GM10266 (cell line): ENCODE results near the gene ELK3.

Experiments
- DNase-seq: peaks from one replicate; pipeline ENCODE4 v3.0.0; 2012; ENCODE audit errors: extremely low spot score
- TF ChIP-seq, protein P1 (sequence below): IDR thresholded peaks from 2 replicates; pipeline ENCODE4 v1.5.1; 2012; ENCODE audit warnings: mild to moderate bottlenecking, low read depth; ENCODE audit not compliant: control insufficient read depth, insufficient read depth; ENCODE audit errors: missing control alignments

ELK3 gene

DNA sequence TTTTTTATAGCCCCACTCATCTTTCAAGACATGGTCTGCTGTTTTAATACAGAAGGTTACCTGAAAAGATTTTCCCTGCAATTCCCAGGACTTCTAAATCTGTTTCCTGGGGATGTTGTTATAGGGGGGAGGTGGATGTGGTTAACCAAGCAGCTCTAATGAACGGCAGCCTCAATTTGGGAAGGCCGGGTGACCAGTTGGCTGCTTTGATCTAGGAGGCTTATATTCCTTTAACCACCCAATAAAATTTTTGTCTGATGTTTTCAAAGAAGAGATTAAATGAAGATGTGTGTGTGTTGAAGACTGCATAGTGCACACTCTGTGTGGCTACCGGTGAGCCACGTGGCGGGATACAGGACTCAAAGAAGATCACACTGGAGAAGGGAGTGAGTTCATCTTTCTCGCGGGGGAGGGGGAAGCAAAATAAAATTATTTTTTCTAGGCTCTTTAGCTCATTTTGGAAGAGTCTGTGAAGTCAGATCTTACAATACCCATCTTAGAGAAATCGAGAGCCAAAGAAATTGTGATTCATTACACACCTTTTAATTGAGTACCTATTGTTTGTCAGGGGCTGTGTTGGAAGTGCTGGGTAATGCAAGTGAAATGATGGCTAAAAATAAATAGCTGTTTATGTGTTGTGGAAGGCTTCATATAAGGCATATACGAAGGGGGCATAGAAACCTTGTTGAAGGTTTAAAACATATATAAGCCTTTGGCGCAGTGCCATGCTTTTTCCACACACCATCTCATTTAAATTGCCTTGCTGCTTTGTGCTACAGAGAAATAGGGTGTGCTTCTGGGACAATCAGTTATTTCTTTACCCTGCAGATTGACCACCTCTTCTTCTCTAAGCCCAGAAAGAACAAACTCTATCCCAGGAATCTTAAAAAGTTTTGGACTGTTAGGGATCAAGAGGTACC, 18.5 kb downstream of the ELK3 start:
- TF ChIP-seq, protein P1, sequence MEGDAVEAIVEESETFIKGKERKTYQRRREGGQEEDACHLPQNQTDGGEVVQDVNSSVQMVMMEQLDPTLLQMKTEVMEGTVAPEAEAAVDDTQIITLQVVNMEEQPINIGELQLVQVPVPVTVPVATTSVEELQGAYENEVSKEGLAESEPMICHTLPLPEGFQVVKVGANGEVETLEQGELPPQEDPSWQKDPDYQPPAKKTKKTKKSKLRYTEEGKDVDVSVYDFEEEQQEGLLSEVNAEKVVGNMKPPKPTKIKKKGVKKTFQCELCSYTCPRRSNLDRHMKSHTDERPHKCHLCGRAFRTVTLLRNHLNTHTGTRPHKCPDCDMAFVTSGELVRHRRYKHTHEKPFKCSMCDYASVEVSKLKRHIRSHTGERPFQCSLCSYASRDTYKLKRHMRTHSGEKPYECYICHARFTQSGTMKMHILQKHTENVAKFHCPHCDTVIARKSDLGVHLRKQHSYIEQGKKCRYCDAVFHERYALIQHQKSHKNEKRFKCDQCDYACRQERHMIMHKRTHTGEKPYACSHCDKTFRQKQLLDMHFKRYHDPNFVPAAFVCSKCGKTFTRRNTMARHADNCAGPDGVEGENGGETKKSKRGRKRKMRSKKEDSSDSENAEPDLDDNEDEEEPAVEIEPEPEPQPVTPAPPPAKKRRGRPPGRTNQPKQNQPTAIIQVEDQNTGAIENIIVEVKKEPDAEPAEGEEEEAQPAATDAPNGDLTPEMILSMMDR: no peak
- no peak for DNase-seq

DNA sequence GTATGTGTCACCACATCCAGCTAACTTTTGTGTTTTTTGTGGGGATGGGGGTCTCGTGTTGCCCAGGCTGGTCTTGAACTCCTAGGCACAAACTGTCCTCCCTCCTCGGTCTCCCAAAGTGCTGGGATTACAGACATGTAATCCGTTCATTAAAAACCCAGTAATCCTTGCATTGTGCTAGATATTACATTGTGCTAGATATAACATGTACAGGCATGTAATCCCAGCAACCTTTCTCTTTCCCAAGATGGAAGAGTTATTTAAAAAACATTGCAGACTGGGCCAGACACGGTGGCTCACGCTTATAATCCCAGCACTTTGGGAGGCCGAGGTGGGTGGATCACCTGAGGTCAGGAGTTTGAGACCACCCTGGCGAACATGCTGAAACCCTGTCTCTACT, 19.7 kb downstream of the ELK3 start:
- TF ChIP-seq, protein P1: no peak
- DNase-seq: no peak

DNA sequence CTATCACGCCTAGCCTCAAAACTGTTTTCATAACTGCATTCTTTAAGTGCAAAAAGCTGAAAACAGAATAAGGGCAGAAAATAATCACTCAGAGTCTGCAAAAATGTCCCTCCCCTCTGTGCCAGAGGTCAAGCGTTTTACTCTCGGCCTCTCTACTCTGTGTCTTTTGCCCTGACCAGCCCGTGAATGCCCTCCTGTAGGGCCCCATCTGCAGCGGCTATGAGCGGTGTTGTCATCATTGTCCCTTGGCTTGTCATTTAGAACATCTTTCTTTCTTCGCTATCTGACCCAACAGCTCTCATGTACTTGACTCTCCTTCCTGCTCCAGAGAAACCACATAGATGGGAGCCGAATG, 21.7 kb downstream of the ELK3 start:
- DNase-seq: no peak
- TF ChIP-seq, protein P1: no peak

DNA sequence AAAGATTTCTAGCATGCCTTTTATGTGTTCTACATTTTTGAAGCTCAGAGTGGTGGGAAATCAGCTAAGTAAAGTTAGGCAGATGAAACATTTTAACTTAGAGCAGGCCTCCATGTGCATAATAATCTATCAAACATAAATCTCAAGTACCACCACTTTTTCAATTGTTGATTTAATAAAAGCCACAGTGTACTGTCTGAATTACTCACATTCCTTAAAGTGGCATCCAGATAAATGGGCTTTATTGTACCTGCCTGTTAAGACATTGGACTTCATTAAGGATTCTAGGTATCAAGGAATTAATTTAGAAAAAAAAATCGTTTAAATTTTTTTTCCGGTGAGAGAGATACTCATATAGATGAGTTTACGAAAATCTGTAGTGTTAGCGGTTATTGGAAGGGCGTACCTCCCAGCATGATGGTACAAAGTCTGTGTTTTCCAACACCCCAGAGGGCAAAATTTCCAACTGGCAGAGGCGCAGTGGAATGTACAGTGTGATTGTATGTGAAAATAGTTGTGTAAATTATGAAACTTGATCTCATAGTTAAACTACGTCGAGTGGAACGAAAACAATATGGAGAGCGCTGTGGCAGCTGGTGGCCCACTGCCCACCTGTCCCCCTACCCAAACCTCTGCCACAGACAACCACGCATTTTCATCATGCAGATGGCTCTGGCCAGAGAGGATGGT, 25.0 kb downstream of the ELK3 start:
- DNase-seq: no peak
- TF ChIP-seq, protein P1: no peak

DNA sequence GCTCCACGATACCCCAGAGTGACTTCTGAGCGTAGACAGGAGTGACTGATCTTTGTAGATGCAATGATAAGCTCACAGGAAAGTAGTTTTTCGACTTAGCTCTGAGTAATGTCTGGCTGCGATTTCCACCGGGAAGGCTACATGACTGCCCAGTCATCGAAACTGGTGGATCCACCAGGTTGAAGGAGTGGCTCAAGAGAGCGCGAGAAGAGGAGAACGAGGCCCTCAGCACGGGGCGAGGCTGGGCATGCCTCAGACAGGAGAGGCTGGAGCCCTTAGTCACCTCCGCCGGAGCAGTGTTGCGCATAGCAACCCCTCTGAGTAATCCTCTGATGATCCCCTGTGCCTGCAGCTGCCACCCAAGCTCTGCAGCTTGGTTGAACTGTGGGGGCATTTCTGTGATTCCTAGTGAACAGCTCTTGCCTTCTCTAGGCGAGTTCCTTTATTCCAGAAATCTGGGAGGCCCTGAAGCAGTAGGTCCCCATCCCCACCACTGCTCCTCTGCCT, 25.6 kb downstream of the ELK3 start:
- no peak for DNase-seq
- TF ChIP-seq, protein P1: no peak

DNA sequence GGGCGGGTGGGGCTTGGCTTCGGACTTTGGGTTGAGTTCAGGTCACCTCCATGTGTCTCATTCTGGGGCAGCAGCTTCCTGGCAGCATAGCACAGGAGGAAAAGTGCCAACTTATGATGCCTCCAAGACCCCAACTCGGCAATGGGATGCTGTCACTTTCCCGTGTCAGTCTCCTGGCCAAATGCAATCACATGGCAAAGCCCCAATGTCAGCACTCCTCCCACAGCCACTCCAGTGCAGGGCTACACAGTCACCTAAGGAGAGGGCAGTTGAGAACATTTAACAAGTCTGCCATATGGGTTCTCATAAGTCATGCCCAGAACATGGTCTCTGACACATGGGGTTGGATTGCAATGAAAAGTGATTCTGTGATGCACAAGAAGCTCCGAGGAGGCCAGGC, 26.7 kb downstream of the ELK3 start:
- no peak for DNase-seq
- TF ChIP-seq, protein P1: no peak

DNA sequence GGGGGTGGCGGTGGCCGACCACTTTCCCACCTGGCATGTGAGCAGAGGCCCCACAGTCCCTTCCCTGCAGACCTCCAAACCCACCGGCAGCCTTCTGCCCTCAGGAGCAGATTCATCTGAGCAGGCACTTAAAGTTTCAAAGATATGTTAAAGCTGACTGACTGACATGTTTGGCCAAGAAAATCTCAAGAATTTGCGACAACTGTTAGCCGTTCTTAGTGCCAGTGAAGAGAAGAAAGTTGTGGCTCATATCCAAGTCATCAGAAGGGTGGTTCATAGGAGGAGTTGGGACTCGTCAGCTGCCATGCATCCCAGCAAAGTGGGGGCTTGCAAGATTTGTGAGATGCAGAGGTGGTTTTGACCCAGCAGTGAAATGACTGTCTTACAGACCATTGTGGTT, 27.2 kb downstream of the ELK3 start:
- TF ChIP-seq, protein P1: no peak
- no peak for DNase-seq
